Heart right ventricle (tissue), 16 donors: Measurements from ENCODE around the gene AFF1. TPM values are rescaled to one million over a fixed set of nuclear protein-coding genes. Genes with fewer than 3 reads are reported as not detected.

Experiments used
- ATAC-seq, 8 donors: fragments of 200-7000 bp; cut with Tn5 transposase; one replicate each; pipeline ENCODE4 v1.9.1; 2020; ENCODE audit warnings: mild to moderate bottlenecking in 8 of 8, moderate library complexity in 8 of 8, moderate number of reproducible peaks in 1 of 8
- DNase-seq, 2 donors: peaks; one replicate each; pipeline ENCODE4 v3.0.0-alpha.2; 2020
- H3K27ac ChIP-seq, 10 donors: fragments of 200-600 bp; sonication (generic) in 2 of 10; one replicate each; pipeline versions ENCODE4 v1.5.0 to v1.8.0; 2020 to 2022; ENCODE audit warnings: mild to moderate bottlenecking in 3 of 10
- H3K27me3 ChIP-seq, 7 donors: fragments of 200-600 bp; one replicate each; pipeline ENCODE4 v1.8.0; 2021 to 2022; ENCODE audit warnings: mild to moderate bottlenecking in 2 of 7
- H3K36me3 ChIP-seq, 9 donors: fragments of 200-600 bp; sonication (generic) in 1 of 9; one replicate each; pipeline versions ENCODE4 v1.5.0 to v1.8.0; 2020 to 2022; ENCODE audit warnings: mild to moderate bottlenecking in 2 of 9
- H3K4me1 ChIP-seq, 9 donors: fragments of 200-600 bp; sonication (generic) in 1 of 9; one replicate each; pipeline versions ENCODE4 v1.5.0 to v1.8.0; 2020 to 2022; ENCODE audit warnings: mild to moderate bottlenecking in 4 of 9
- H3K4me3 ChIP-seq, 10 donors: fragments of 200-600 bp; sonication (generic) in 2 of 10; one replicate each; pipeline versions ENCODE4 v1.5.0 to v1.8.0; 2020 to 2022; ENCODE audit warnings: mild to moderate bottlenecking in 7 of 10, moderate library complexity in 2 of 10
- H3K9me3 ChIP-seq, 11 donors: fragments of 200-600 bp in 10 of 11; sonication (generic) in 2 of 11; one replicate each; pipeline versions ENCODE4 v1.5.0 to v1.8.0; 2013 to 2022; ENCODE audit warnings: mild to moderate bottlenecking in 2 of 11, control low read depth in 1 of 11, moderate library complexity in 1 of 11
- WGBS, 2 donors: extraction: QIAGEN DNeasy Blood & Tissue Kit; methylation state at CpG; one replicate each; pipeline ENCODE4 v1.1.7; 2013; ENCODE audit warnings: inconsistent platforms in 1 of 2; 5-methylcytosine and 5-hydroxymethylcytosine counted together
- intact Hi-C, 10 donors: fragments of 100-400 bp; cut with DNase I; formaldehyde crosslinking; loops; one replicate each; pipeline versions ENCODE4 v1.11.1 to v1.14.2; 2022
- polyA plus RNA-seq, 2 donors: library from polyadenylated mRNA; stranded (reverse); fragments of 200-250 nt; gene quantifications; one replicate each; pipeline ENCODE4 v1.2.3, GENCODE V29; 2013
- total RNA-seq, 10 donors: library from RNA; stranded (reverse); fragmentation: NEBNext Ultra II Directional in 3 of 10; extraction: Animal tissue kit (Norgen Biotek cat#: 25700) in 3 of 10; gene quantifications; one replicate each; pipeline versions ENCODE4 v1.2.1 to v1.2.4, GENCODE V29; 2021 to 2023
- TF ChIP-seq, protein P1 (sequence below), 9 donors: fragments of 200-600 bp; sonication (generic) in 2 of 9; IDR thresholded peaks; one replicate each; pipeline versions ENCODE4 v1.5.0 to v1.8.0; 2021 to 2022; ENCODE audit warnings: antibody characterized with exemption in 9 of 9, mild to moderate bottlenecking in 5 of 9, moderate library complexity in 1 of 9
- donor health status: Arrhythmogenic right ventricular cardiomyopathy.
- donor health status: ischemic (EF 13 %, LVEDD 7.1; RV severe dilation, severe dysfunction).
- donor health status: healthy with polysubstance abuse.
- donor health status: DM: no; HTN: yes; CAD: no.
- donor health status: DM: no; HTN: no; CAD: no.
- donor health status: ischemic (EF 25% LVEDD 6.9; RV normal size, moderate dysfunction).
- donor health status: ischemic (EF 25% LVEDD 5.7; RV mildly dilated, moderate dysfunction).
- donor health status: healthy.
- donor health status: DM: yes; HTN: yes; CAD: no.
- donor health status: Ischemic cardiomyopathy.
- donor health status: ischemic (EF 35%, LVEDD 5.7; RV mildly dilated, moderate dysfunction).
- donor health status: nonischemic (EF 11% LVEDD 7.7; RV severe dilation, severe dysfunction).
- donor health status: DM: yes; HTN: yes; CAD: no.
- donor health status: PGD.
- donor health status: ischemic (EF 29% LVEDD 5.4; RV normal size, mild dysfunction).
- donor health status: nonischemic (EF 23%, LVEDD 6.1; RV moderate dilation, normal function).

The AFF1 gene
- total and polyA plus RNA-seq, 12 donors, result 44.4 to 90.2 (median 74.5) TPM

DNA sequence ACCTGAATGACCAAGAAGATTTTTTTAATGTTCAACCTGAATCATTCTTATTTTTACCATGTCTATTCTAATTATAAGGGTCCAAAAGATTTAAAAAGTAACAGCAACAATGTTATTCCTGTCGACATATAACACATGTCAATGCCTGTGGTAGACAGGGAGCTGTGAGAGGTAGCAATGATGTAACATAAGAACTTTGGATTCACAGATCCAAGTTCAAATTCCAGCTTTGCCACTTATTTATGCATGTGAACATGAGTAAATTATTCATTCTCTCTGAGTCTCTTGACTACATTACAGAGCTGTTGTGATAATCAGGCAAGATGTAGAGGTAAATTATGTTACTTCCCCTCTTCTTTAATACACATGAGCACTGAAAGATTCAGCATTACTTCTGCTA, 231.1 kb downstream of the AFF1 start:
- H3K4me1 ChIP-seq, result no peaks in the 10 kb centered on the region
- intact Hi-C loops, result no loop called here
- H3K27me3 ChIP-seq, result no peaks in the 10 kb centered on the region
- peaks cover 0 to 66% (median 7%) of the 10 kb centered on the region in 9 donors for H3K36me3 ChIP-seq
- TF ChIP-seq, protein P1, sequence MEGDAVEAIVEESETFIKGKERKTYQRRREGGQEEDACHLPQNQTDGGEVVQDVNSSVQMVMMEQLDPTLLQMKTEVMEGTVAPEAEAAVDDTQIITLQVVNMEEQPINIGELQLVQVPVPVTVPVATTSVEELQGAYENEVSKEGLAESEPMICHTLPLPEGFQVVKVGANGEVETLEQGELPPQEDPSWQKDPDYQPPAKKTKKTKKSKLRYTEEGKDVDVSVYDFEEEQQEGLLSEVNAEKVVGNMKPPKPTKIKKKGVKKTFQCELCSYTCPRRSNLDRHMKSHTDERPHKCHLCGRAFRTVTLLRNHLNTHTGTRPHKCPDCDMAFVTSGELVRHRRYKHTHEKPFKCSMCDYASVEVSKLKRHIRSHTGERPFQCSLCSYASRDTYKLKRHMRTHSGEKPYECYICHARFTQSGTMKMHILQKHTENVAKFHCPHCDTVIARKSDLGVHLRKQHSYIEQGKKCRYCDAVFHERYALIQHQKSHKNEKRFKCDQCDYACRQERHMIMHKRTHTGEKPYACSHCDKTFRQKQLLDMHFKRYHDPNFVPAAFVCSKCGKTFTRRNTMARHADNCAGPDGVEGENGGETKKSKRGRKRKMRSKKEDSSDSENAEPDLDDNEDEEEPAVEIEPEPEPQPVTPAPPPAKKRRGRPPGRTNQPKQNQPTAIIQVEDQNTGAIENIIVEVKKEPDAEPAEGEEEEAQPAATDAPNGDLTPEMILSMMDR (IDR thresholded peaks at IDR 0.05), result no peak
- DNase-seq (no peak), ATAC-seq (no peak)
- H3K4me3 ChIP-seq, result no peak overlapping the region
- H3K27ac ChIP-seq, result no peak overlapping the region
- 94 to 95% methylated on average over 1 of the region's 1 CpG for WGBS, 2 donors
- no peaks in the 10 kb centered on the region for H3K9me3 ChIP-seq

DNA sequence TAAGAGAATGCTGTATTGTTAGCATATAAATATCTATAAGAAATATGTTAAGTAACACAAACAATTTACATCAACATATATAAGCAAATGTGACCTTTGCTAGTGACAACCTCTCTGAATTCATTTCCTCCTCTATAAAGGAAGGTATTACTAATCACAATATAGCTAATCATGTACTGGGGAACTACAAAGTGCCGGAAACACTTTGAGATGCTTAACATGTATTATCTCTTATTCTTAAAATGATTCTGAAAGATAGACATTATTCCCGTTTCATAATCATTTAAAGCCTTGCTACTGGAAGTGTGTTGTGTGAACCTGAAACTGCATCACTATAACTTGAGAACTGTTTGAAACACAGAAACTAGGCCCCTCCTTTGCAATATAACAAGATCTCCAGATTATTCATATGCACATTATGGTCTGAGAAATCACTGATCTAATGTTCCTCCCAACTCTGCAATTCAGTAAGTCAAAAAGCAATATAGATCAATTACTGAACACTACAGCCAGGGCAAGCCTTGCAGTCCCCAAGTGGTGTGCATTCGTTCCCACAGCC, 231.6 kb downstream of the AFF1 start:
- Histone ChIP-seq H3K4me3 (no peak overlapping the region), H3K27me3 (no peaks in the 10 kb centered on the region), H3K27ac (no peak overlapping the region), H3K36me3 (peaks cover 0 to 66% (median 7%) of the 10 kb centered on the region in 9 donors), H3K9me3 (no peaks in the 10 kb centered on the region), H3K4me1 (no peaks in the 10 kb centered on the region)
- WGBS, 2 donors, result 94 to 96% methylated on average over 3 of the region's 3 CpGs
- intact Hi-C loops, result no loop called here
- DNase-seq (no peak), ATAC-seq (no peak)
- TF ChIP-seq, protein P1 (IDR thresholded peaks at IDR 0.05), result no peak

DNA sequence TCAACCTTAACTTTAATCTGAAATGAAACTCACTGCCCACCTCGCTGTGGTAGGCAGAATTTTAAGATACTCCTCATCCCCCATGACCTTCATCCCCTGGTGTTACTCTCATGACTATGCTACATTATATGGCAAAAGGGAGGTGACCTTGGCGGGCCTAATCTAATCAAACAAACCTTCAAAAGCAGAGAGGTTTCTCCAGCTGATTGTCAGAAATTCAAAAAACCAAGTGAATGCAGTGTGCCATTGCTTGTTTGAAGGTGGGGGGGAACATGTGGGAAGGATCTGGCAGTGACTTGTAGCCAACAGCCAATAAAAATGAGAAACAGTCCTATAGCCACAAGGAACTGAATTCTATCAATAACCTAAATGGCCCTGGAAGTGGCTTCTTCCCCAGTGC, 237.1 kb downstream of the AFF1 start:
- H3K4me1 ChIP-seq, result no peaks in the 10 kb centered on the region
- ATAC-seq (no peak), DNase-seq (no peak)
- peaks cover 0 to 56% (median 3%) of the 10 kb centered on the region in 9 donors for H3K36me3 ChIP-seq
- intact Hi-C loops, result no loop called here
- H3K9me3 ChIP-seq, result no peaks in the 10 kb centered on the region
- H3K27ac ChIP-seq, result no peak overlapping the region
- 94 to 96% methylated on average over 2 of the region's 2 CpGs for WGBS, 2 donors
- no peaks in the 10 kb centered on the region for H3K27me3 ChIP-seq
- no peak overlapping the region for H3K4me3 ChIP-seq
- TF ChIP-seq, protein P1 (IDR thresholded peaks at IDR 0.05), result no peak

DNA sequence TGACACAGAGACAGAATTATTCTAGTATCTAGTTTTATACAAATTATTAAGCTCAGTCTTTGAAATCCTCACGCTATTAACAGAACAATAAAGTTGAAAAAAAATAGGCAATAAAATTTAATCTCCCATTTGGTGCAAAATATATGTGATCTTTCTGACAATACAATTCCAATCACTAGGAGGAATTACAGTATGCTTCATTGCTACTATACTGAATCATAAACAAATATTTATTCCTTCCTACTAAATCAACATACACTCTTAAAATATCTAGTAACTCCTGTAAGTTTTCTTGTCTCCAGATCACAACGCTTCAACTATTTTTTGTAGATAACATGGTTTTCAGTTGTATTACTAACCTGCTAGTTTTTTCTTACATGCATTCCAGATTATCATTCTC, 239.9 kb downstream of the AFF1 start:
- Histone ChIP-seq H3K4me1 (no peaks in the 10 kb centered on the region), H3K36me3 (peaks cover 0 to 43% (median 3%) of the 10 kb centered on the region in 9 donors), H3K27me3 (no peaks in the 10 kb centered on the region), H3K4me3 (no peak overlapping the region), H3K27ac (no peak overlapping the region), H3K9me3 (no peaks in the 10 kb centered on the region)
- TF ChIP-seq, protein P1 (IDR thresholded peaks at IDR 0.05), result no peak
- intact Hi-C loops, result no loop called here
- no peak for ATAC-seq
- DNase-seq, result no peak
- WGBS, 2 donors, result 97 to 98% methylated on average over 2 of the region's 2 CpGs
